Right lobe of liver (tissue), 6 donors: ENCODE results near the gene SYNGR3. TPM values are rescaled to one million over a fixed set of nuclear protein-coding genes. Genes with fewer than 3 reads are reported as not detected.
A peak's percentile ranks its signal among the peaks of the same experiment; 100 is the strongest.

Experiments used
- ATAC-seq, 4 donors: fragments of 200-7000 bp; cut with Tn5 transposase; one replicate each; pipeline ENCODE4 v1.9.1; 2020; ENCODE audit warnings: mild to moderate bottlenecking in 4 of 4, moderate library complexity in 4 of 4
- DNase-seq, 3 donors: peaks; one replicate each; pipeline ENCODE4 v3.0.0-alpha.2; 2020
- H3K27ac ChIP-seq, 3 donors: fragments of 200-600 bp; one replicate each; pipeline ENCODE4 v1.8.0; 2022
- H3K27me3 ChIP-seq, 2 donors: fragments of 200-600 bp; one replicate each; pipeline ENCODE4 v1.8.0; 2022
- H3K36me3 ChIP-seq, 4 donors: fragments of 200-600 bp; sonication (generic) in 1 of 4; one replicate each; pipeline versions ENCODE4 v1.5.1 to v1.8.0; 2017 to 2022; ENCODE audit warnings: control low read depth in 1 of 4
- H3K4me1 ChIP-seq, 4 donors: fragments of 200-600 bp; sonication (generic) in 1 of 4; one replicate each; pipeline versions ENCODE4 v1.5.1 to v1.8.0; 2017 to 2022; ENCODE audit warnings: control low read depth in 1 of 4
- H3K4me3 ChIP-seq, 3 donors: fragments of 200-600 bp; one replicate each; pipeline ENCODE4 v1.8.0; 2022
- H3K9me3 ChIP-seq, 4 donors: fragments of 200-600 bp; sonication (generic) in 1 of 4; one replicate each; pipeline versions ENCODE4 v1.5.1 to v1.8.0; 2017 to 2022; ENCODE audit warnings: control low read depth in 1 of 4
- CTCF ChIP-seq, 4 donors: fragments of 200-600 bp in 3 of 4; fragments of 450-650 bp in 1 of 4; IDR thresholded peaks; one replicate each; pipeline versions ENCODE4 v1.5.1 to v1.8.0; 2016 to 2022; ENCODE audit warnings: antibody characterized with exemption in 4 of 4, mild to moderate bottlenecking in 2 of 4
- POLR2A ChIP-seq: fragments of 450-650 bp; IDR thresholded peaks from one replicate; pipeline ENCODE4 v1.6.1; 2017; ENCODE audit warnings: antibody characterized with exemption, mild to moderate bottlenecking
- WGBS: methylation state at CpG from one replicate; pipeline ENCODE4 v1.1.6; 2018; ENCODE audit warnings: low coverage, low lambda C conversion rate; ENCODE audit not compliant: insufficient coverage; ENCODE audit errors: missing lambda C conversion rate; 5-methylcytosine and 5-hydroxymethylcytosine counted together
- intact Hi-C, 2 donors: fragments of 100-400 bp; cut with DNase I; formaldehyde crosslinking; loops; one replicate each; pipeline versions ENCODE4 v1.11.2 to v1.14.1; 2022
- total RNA-seq, 6 experiments: library from RNA; depleted of rRNA in 2 of 6; stranded (reverse); fragments of >200 nt in 2 of 6; fragmentation: NEBNext Ultra II Directional in 3 of 6; extraction: Animal tissue kit (Norgen Biotek cat#: 25700) in 3 of 6; gene quantifications; one replicate each; pipeline versions ENCODE4 v1.1.0 to v1.2.4, GENCODE V29; 2016 to 2023
- donor health status: DM: no; HTN: yes; CAD: no.
- donor health status: DM: no; HTN: no; CAD: no.
- donor health status: DM: no; HTN: no; CAD: no.
- donor health status: DM: no; HTN: yes; CAD: no.
- donor health status: DM: no; HTN: yes; CAD: no.

Gene SYNGR3
- total RNA-seq, 6 experiments from 2014 or later = 0.22 TPM; not detected in 5

GRCh38 chr16:2039274-2040031, 49.7 kb downstream of the SYNGR3 start:
- H3K4me3 ChIP-seq = peak overlapping the region in 2 of 3 donors; percentile 74 to 81
- H3K36me3 ChIP-seq = peaks cover 0 to 6% (median 3%) of the 10 kb centered on the region in 4 donors
- TF ChIP-seq POLR2A (peak; percentile 25), CTCF (IDR thresholded peaks at IDR 0.05) (no peak)
- H3K4me1 ChIP-seq = peaks cover 1 to 54% (median 20%) of the 10 kb centered on the region in 4 donors
- ATAC-seq (peak; percentile 40 to 62 (median 52)), DNase-seq (peak; percentile 88 to 97 (median 94))
- intact Hi-C loops = loop anchor here in 1 of 2 donors (5.0 kb wide), 1 partner anchor 113 kb away; no protein-coding TSS in a partner anchor
- peak overlapping the region; percentile 69 to 96 (median 86) for H3K27ac ChIP-seq
- H3K27me3 ChIP-seq = no peaks in the 10 kb centered on the region
- no peaks in the 10 kb centered on the region for H3K9me3 ChIP-seq
- WGBS = 8% methylated on average over 7 of the region's 29 CpGs

- 24% methylated on average over 3 of the region's 24 CpGs for WGBS
- Histone ChIP-seq H3K9me3 (no peaks in the 10 kb centered on the region), H3K4me3 (peak overlapping the region in 2 of 3 donors; percentile 74 to 81), H3K36me3 (peaks cover 0 to 6% (median 3%) of the 10 kb centered on the region in 4 donors), H3K27me3 (no peaks in the 10 kb centered on the region), H3K27ac (peak overlapping the region; percentile 69 to 96 (median 86)), H3K4me1 (peaks cover 1 to 49% (median 20%) of the 10 kb centered on the region in 4 donors)
- ATAC-seq = peak; percentile 3 to 53 (median 44)
- DNase-seq = peak; percentile 52 to 95 (median 94)
- no peak for TF ChIP-seq CTCF (IDR thresholded peaks at IDR 0.05)
- TF ChIP-seq POLR2A = no peak
- intact Hi-C loops = no loop called here
Measured at GRCh38 chr16:2040041-2040786, 50.4 kb downstream of the SYNGR3 start.

- peaks cover 0 to 6% (median 3%) of the 10 kb centered on the region in 4 donors for H3K36me3 ChIP-seq
- 18% methylated on average over 2 of the region's 20 CpGs for WGBS
- H3K27me3 ChIP-seq = no peaks in the 10 kb centered on the region
- intact Hi-C loops = no loop called here
- H3K9me3 ChIP-seq = no peaks in the 10 kb centered on the region
- peaks cover 1 to 45% (median 20%) of the 10 kb centered on the region in 4 donors for H3K4me1 ChIP-seq
- no peak for TF ChIP-seq CTCF (IDR thresholded peaks at IDR 0.05)
- TF ChIP-seq POLR2A = peak; percentile 32
- ATAC-seq (peak; percentile 42 to 58 (median 54)), DNase-seq (peak; percentile 83 to 92 (median 90))
- peak overlapping the region; percentile 69 to 96 (median 86) for H3K27ac ChIP-seq
- H3K4me3 ChIP-seq = peak overlapping the region in 2 of 3 donors; percentile 74 to 81
Measured at GRCh38 chr16:2040787-2041522, 51.2 kb downstream of the SYNGR3 start.
